IMR-90 (cell line): ENCODE results near the gene CLASRP. TPM values are rescaled to one million over a fixed set of nuclear protein-coding genes. Genes with fewer than 3 reads are reported as not detected.

ENCODE experiments used
- ATAC-seq: fragments of 200-7000 bp; cut with Tn5 transposase; 2 replicates; pipeline ENCODE4 v1.9.1; 2020; ENCODE audit warnings: low read depth, mild to moderate bottlenecking, moderate library complexity
- BruUV-seq: library from RNA; stranded (reverse); fragments of 400-500 nt; replicated peaks from 2 replicates; lab custom pipeline; 2021; lab: Mats Ljungman, UMichigan
- CTCF ChIA-PET: fragments of 300-600 bp; formaldehyde crosslinking; extraction: SDS; loops from one replicate; lab custom pipeline; 2021; ENCODE audit warnings: antibody characterized with exemption; lab: Yijun Ruan, JAX
- POLR2A ChIA-PET: fragments of 300-600 bp; sonication (Branson Sonifier 250); formaldehyde crosslinking; loops from one replicate; lab custom pipeline; 2022; ENCODE audit warnings: antibody characterized with exemption; ENCODE audit not compliant: unreplicated experiment; lab: Charles Lee
- DNase-seq: peaks from one replicate; pipeline ENCODE4 v3.0.0; 2013
- H2AFZ ChIP-seq: replicated peaks from 2 replicates; pipeline ENCODE3; 2013; ENCODE audit warnings: low read length, mild to moderate bottlenecking; ENCODE audit not compliant: poor library complexity
- H2AK5ac ChIP-seq: 2 replicates; pipeline ENCODE4 v1.6.1; 2013; ENCODE audit warnings: low read depth, low read length, inconsistent platforms
- H2AK9ac ChIP-seq: replicated peaks from 2 replicates; pipeline ENCODE3; 2013; ENCODE audit warnings: mild to moderate bottlenecking, low read depth, low read length, moderate library complexity; ENCODE audit not compliant: poor library complexity
- H2BK120ac ChIP-seq: 2 replicates; pipeline ENCODE4 v1.6.1; 2013; ENCODE audit warnings: low read depth, low read length, inconsistent platforms
- H2BK15ac ChIP-seq: 3 replicates; pipeline ENCODE4 v1.6.1; 2013; ENCODE audit warnings: low read depth, low read length, inconsistent platforms
- H2BK20ac ChIP-seq: 2 replicates; pipeline ENCODE4 v1.6.1; 2013; ENCODE audit warnings: low read depth, mild to moderate bottlenecking, inconsistent platforms, low read length, moderate library complexity
- H2BK5ac ChIP-seq: 2 replicates; pipeline ENCODE4 v1.6.1; 2013; ENCODE audit warnings: mild to moderate bottlenecking, low read depth, low read length, inconsistent platforms; ENCODE audit not compliant: poor library complexity, severe bottlenecking
- H3K14ac ChIP-seq: replicated peaks from 2 replicates; pipeline ENCODE4 v1.6.1; 2013; ENCODE audit warnings: low read depth, low read length, inconsistent platforms
- H3K18ac ChIP-seq: 2 replicates; pipeline ENCODE4 v1.6.1; 2013; ENCODE audit warnings: low read depth, low read length, control low read depth
- H3K23ac ChIP-seq: 2 replicates; pipeline ENCODE4 v1.6.1; 2013; ENCODE audit warnings: low read depth, low read length, inconsistent platforms
- H3K27ac ChIP-seq: 2 replicates; pipeline ENCODE4 v1.5.1; 2013; ENCODE audit warnings: mild to moderate bottlenecking, control low read depth, low read length; ENCODE audit not compliant: insufficient read depth
- H3K27me3 ChIP-seq: 2 replicates; pipeline ENCODE4 v1.6.1; 2013; ENCODE audit warnings: low read length; ENCODE audit not compliant: control insufficient read depth, insufficient read depth
- H3K36me3 ChIP-seq: 2 replicates; pipeline ENCODE4 v1.6.1; 2013; ENCODE audit warnings: low read length, mixed read lengths; ENCODE audit not compliant: control insufficient read depth, insufficient read depth
- H3K4ac ChIP-seq: 2 replicates; pipeline ENCODE4 v1.6.1; 2013; ENCODE audit warnings: low read depth, low read length, inconsistent platforms
- H3K4me1 ChIP-seq: 2 replicates; pipeline ENCODE4 v1.6.1; 2013; ENCODE audit warnings: low read length, mixed read lengths; ENCODE audit not compliant: control insufficient read depth, insufficient read depth
- H3K4me2 ChIP-seq: 2 replicates; pipeline ENCODE4 v1.6.1; 2013; ENCODE audit warnings: low read depth, mild to moderate bottlenecking, control low read depth, low read length, moderate library complexity
- H3K4me3 ChIP-seq: 2 replicates; pipeline ENCODE4 v1.5.1; 2013; ENCODE audit warnings: low read depth, mild to moderate bottlenecking, control low read depth, low read length, moderate library complexity; ENCODE audit not compliant: insufficient read depth
- H3K56ac ChIP-seq: 2 replicates; pipeline ENCODE4 v1.6.1; 2013; ENCODE audit warnings: low read length, inconsistent platforms; ENCODE audit not compliant: insufficient read depth; ENCODE audit errors: extremely low read depth
- H3K79me1 ChIP-seq, 2 experiments: 2 replicates each; pipeline ENCODE4 v1.6.1; 2013; ENCODE audit warnings: low read length in 2 of 2, inconsistent platforms in 1 of 2, low read depth in 1 of 2
- H3K9ac ChIP-seq: 2 replicates; pipeline ENCODE4 v1.6.1; 2013; ENCODE audit warnings: low read depth, low read length, control low read depth
- H3K9me1 ChIP-seq: 2 replicates; pipeline ENCODE4 v1.6.1; 2013; ENCODE audit warnings: low read length, inconsistent platforms; ENCODE audit not compliant: insufficient read depth
- H3K9me3 ChIP-seq: 2 replicates; pipeline ENCODE4 v1.6.1; 2013; ENCODE audit warnings: low read length; ENCODE audit not compliant: control insufficient read depth, insufficient read depth
- H4K20me1 ChIP-seq: 2 replicates; pipeline ENCODE4 v1.6.1; 2013; ENCODE audit warnings: low read length, inconsistent platforms; ENCODE audit not compliant: insufficient read depth
- H4K5ac ChIP-seq: 2 replicates; pipeline ENCODE4 v1.6.1; 2013; ENCODE audit warnings: mild to moderate bottlenecking, low read depth, low read length, control low read depth
- H4K8ac ChIP-seq, 2 experiments: 2 replicates each; pipeline ENCODE4 v1.6.1; 2013; ENCODE audit warnings: low read depth in 2 of 2, low read length in 2 of 2, control low read depth in 1 of 2, inconsistent platforms in 1 of 2
- H4K91ac ChIP-seq: 2 replicates; pipeline ENCODE4 v1.6.1; 2013; ENCODE audit warnings: low read depth, low read length, inconsistent platforms; ENCODE audit not compliant: insufficient read depth
- CEBPB ChIP-seq: IDR thresholded peaks from 2 replicates; pipeline ENCODE4 v1.6.1; 2012; ENCODE audit warnings: low read depth, low read length, improper control_type of control experiment
- MAFK ChIP-seq: IDR thresholded peaks from 2 replicates; pipeline ENCODE4 v1.6.1; 2012; ENCODE audit warnings: low read depth, low read length, improper control_type of control experiment
- MAZ ChIP-seq: IDR thresholded peaks from 2 replicates; pipeline ENCODE4 v1.6.1; 2012; ENCODE audit warnings: low read depth, mild to moderate bottlenecking, low read length, improper control_type of control experiment, moderate library complexity, borderline replicate concordance
- MXI1 ChIP-seq: IDR thresholded peaks from 2 replicates; pipeline ENCODE4 v1.6.1; 2012; ENCODE audit warnings: low read depth, mild to moderate bottlenecking, low read length, moderate library complexity, borderline replicate concordance
- NFE2L2 ChIP-seq: fragments of 150-350 bp; IDR thresholded peaks from 2 replicates; pipeline ENCODE4 v1.6.1; 2016; ENCODE audit warnings: low read depth, mild to moderate bottlenecking, low read length
- POLR2A ChIP-seq: IDR thresholded peaks from 2 replicates; pipeline ENCODE4 v1.6.1; 2012; ENCODE audit warnings: mild to moderate bottlenecking, low read depth, low read length
- RCOR1 ChIP-seq: IDR thresholded peaks from 2 replicates; pipeline ENCODE4 v1.6.1; 2012; ENCODE audit warnings: mild to moderate bottlenecking, low read length, improper control_type of control experiment; ENCODE audit not compliant: insufficient replicate concordance
- RFX5 ChIP-seq: IDR thresholded peaks from 2 replicates; pipeline ENCODE4 v1.8.0; 2012; ENCODE audit warnings: low read depth, mild to moderate bottlenecking, low read length, moderate library complexity
- WGBS, 2 experiments: methylation state at CpG; one replicate each; pipeline versions ENCODE4 v1.1.5 to v1.1.7; 2013; ENCODE audit warnings: missing lambda C conversion rate in 2 of 2; ENCODE audit not compliant: insufficient read length in 1 of 2; ENCODE audit errors: extremely low coverage in 2 of 2; 5-methylcytosine and 5-hydroxymethylcytosine counted together
- dilution Hi-C: fragments of 300-500 bp; cut with HindIII; formaldehyde crosslinking; loops from one replicate; pipeline ENCODE4 v1.14.3; 2018; ENCODE audit warnings: low sequenced_read_pairs; ENCODE audit not compliant: unreplicated experiment
- in situ Hi-C: fragments of 300-500 bp; cut with MboI; formaldehyde crosslinking; loops from 3 replicates; pipeline ENCODE4 v1.14.3; 2019; ENCODE audit warnings: low sequenced_read_pairs, inconsistent platforms, mixed read lengths
- intact Hi-C: fragments of 100-400 bp; cut with micrococcal nuclease; formaldehyde crosslinking; loops from 2 replicates; pipeline ENCODE4 v1.10.0; 2022
- polyA plus RNA-seq, 3 experiments: library from polyadenylated mRNA; depleted of rRNA; stranded (reverse); fragments of >200 nt; gene quantifications; 2 replicates each; pipeline ENCODE4 v1.2.3, GENCODE V29; 2012; ENCODE audit warnings: low replicate concordance in 1 of 3
- total RNA-seq: library from RNA; depleted of rRNA; stranded (reverse); fragments of >200 nt; gene quantifications from 2 replicates; pipeline ENCODE4 v1.2.3, GENCODE V29; 2012
- TF ChIP-seq, protein P1 (sequence below): fragments of 150-350 bp; IDR thresholded peaks from 2 replicates; pipeline ENCODE4 v1.6.1; 2016; ENCODE audit warnings: low read depth, mild to moderate bottlenecking, low read length, moderate library complexity, borderline replicate concordance
- TF ChIP-seq, protein P2 (sequence below): fragments of 150-350 bp; IDR thresholded peaks from 2 replicates; pipeline ENCODE4 v1.6.1; 2017; ENCODE audit warnings: mild to moderate bottlenecking, antibody characterized with exemption, low read length, low read depth

Gene CLASRP
- total and polyA plus RNA-seq, 2 of the 4 experiments (the other 2 are of a cell fraction), result 19.9 to 31.7 TPM

DNA sequence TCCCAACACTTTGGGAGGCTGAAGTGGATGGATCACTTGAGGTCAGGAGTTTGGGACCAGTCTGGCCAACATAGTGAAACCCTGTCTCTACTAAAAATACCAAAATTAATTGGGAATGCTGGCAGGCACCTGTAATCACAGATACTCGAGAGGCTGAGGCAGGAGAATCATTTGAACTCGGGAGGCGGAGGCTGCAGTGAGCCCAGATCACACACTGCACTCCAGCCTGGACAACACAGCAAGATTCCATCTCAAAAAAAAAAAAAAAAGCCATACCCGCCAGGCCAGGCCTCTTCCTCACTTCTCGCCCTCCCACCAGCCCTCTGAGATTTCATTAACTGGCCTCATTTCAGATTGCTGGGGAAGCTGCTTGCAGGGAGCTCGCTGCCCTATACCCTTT, 45.3 kb upstream of the CLASRP start:
- ChIA-PET CTCF (no interaction called here), POLR2A (no interaction called here)
- Histone ChIP-seq H3K79me1 (0 out of 4 replicates have a peak, but pooled peaks cover 0 to 8% of the 10 kb centered on the region in 2 experiments), H3K4me2 (no peak overlapping the region), H2AK9ac (no peak overlapping the region), H2AFZ (no peak overlapping the region), H4K20me1 (peaks cover 13% of the 10 kb centered on the region), H3K27ac (no peak overlapping the region), H2BK20ac (no peak overlapping the region), H2BK15ac (no peak overlapping the region), H2AK5ac (no peak overlapping the region), H2BK120ac (no peak overlapping the region), H3K4me3 (no peak overlapping the region), H2BK5ac (no peak overlapping the region), H3K14ac (no peak overlapping the region), H3K4ac (no peak overlapping the region), H3K56ac (no peak overlapping the region), H3K4me1 (no peaks in the 10 kb centered on the region), H4K5ac (no peak overlapping the region), H3K23ac (no peak overlapping the region), H3K27me3 (no peaks in the 10 kb centered on the region), H3K9ac (no peak overlapping the region), H3K36me3 (peaks cover 41% of the 10 kb centered on the region), H3K9me3 (no peaks in the 10 kb centered on the region), H4K8ac (no peak overlapping the region), H3K9me1 (peaks cover 5% of the 10 kb centered on the region; the same call in 1 of the 2 replicates), H3K18ac (no peak overlapping the region), H4K91ac (no peak overlapping the region)
- BruUV-seq, result no TSS peak
- no CpG with 5 or more reads among the region's 6 CpGs for WGBS, 2 experiments
- dilution Hi-C loops, result no loop called here
- TF ChIP-seq RFX5 (no peak), MAFK (no peak), CEBPB (no peak), RCOR1 (no peak), POLR2A (no peak), NFE2L2 (no peak), MAZ (no peak), MXI1 (no peak)
- TF ChIP-seq, protein P1, sequence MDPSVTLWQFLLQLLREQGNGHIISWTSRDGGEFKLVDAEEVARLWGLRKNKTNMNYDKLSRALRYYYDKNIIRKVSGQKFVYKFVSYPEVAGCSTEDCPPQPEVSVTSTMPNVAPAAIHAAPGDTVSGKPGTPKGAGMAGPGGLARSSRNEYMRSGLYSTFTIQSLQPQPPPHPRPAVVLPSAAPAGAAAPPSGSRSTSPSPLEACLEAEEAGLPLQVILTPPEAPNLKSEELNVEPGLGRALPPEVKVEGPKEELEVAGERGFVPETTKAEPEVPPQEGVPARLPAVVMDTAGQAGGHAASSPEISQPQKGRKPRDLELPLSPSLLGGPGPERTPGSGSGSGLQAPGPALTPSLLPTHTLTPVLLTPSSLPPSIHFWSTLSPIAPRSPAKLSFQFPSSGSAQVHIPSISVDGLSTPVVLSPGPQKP, result no peak
- TF ChIP-seq, protein P2, sequence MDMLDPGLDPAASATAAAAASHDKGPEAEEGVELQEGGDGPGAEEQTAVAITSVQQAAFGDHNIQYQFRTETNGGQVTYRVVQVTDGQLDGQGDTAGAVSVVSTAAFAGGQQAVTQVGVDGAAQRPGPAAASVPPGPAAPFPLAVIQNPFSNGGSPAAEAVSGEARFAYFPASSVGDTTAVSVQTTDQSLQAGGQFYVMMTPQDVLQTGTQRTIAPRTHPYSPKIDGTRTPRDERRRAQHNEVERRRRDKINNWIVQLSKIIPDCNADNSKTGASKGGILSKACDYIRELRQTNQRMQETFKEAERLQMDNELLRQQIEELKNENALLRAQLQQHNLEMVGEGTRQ, result no peak
- in situ Hi-C loops, result no loop called here
- intact Hi-C loops, result no loop called here
- ATAC-seq, result no peak
- no peak for DNase-seq
